H1 (cell line): ENCODE results near the gene USF1. TPM values are rescaled to one million over a fixed set of nuclear protein-coding genes. Genes with fewer than 3 reads are reported as not detected.
A peak's percentile ranks its signal among the peaks of the same experiment; 100 is the strongest.

ENCODE experiments used
- CTCF ChIA-PET: fragments of 300-600 bp; sonication (Branson Sonifier 250); formaldehyde crosslinking; loops from one replicate; lab custom pipeline; 2021; ENCODE audit not compliant: partially characterized antibody; lab: Charles Lee
- POLR2A ChIA-PET: fragments of 300-600 bp; sonication (Branson Sonifier 250); formaldehyde crosslinking; loops from one replicate; lab custom pipeline; 2021; ENCODE audit warnings: inconsistent platforms; ENCODE audit not compliant: partially characterized antibody; lab: Charles Lee
- DNase-seq, 2 experiments: peaks; one replicate each; pipeline versions ENCODE4 v3.0.0 to v3.0.0-alpha.2; 2010 to 2022; ENCODE audit warnings: low spot score in 2 of 2, low read depth in 1 of 2, mixed read lengths in 1 of 2
- FAIRE-seq: peaks from 2 replicates; lab custom pipeline; 2011; peaks lifted over from hg19 to GRCh38; lab: Jason Lieb, UNC
- H2AFZ ChIP-seq: 2 replicates; pipeline ENCODE4 v1.8.1; 2012; ENCODE audit warnings: low read length, inconsistent platforms
- H2AK5ac ChIP-seq: 2 replicates; pipeline ENCODE4 v1.6.1; 2013; ENCODE audit warnings: low read depth, low read length
- H2BK120ac ChIP-seq: replicated peaks from 2 replicates; pipeline ENCODE3; 2013; ENCODE audit warnings: low read depth, low read length, inconsistent platforms
- H2BK12ac ChIP-seq: 2 replicates; pipeline ENCODE4 v1.6.1; 2013; ENCODE audit warnings: low read depth, low read length
- H2BK15ac ChIP-seq: 2 replicates; pipeline ENCODE4 v1.6.1; 2013; ENCODE audit warnings: low read length
- H2BK20ac ChIP-seq: 2 replicates; pipeline ENCODE4 v1.6.1; 2013; ENCODE audit warnings: low read length
- H2BK5ac ChIP-seq: 2 replicates; pipeline ENCODE4 v1.6.1; 2013; ENCODE audit warnings: low read depth, low read length
- H3K14ac ChIP-seq: 2 replicates; pipeline ENCODE4 v1.6.1; 2013; ENCODE audit warnings: inconsistent platforms; ENCODE audit not compliant: insufficient read length
- H3K18ac ChIP-seq: 2 replicates; pipeline ENCODE4 v1.6.1; 2013; ENCODE audit warnings: low read length; ENCODE audit errors: extremely low read depth
- H3K23ac ChIP-seq: 2 replicates; pipeline ENCODE4 v1.6.1; 2013; ENCODE audit warnings: inconsistent platforms; ENCODE audit not compliant: insufficient read length
- H3K23me2 ChIP-seq: 2 replicates; pipeline ENCODE4 v1.6.1; 2013; ENCODE audit warnings: low read depth, low read length
- H3K27ac ChIP-seq: 2 replicates; pipeline ENCODE4 v1.6.1; 2011; ENCODE audit warnings: low read depth, low read length, inconsistent platforms
- H3K27me3 ChIP-seq, 4 experiments: replicated peaks in 1 of 4; 1 replicate in 1 of 4; 2 replicates in 3 of 4; pipeline versions ENCODE4 v1.6.1 to v1.8.1; 2011 to 2013; ENCODE audit warnings: low read length in 3 of 4, mild to moderate bottlenecking in 3 of 4, inconsistent platforms in 2 of 4, mixed read lengths in 2 of 4, moderate library complexity in 1 of 4; ENCODE audit not compliant: control insufficient read depth in 3 of 4, insufficient read depth in 3 of 4; ENCODE audit errors: extremely low read depth in 1 of 4
- H3K36me3 ChIP-seq, 4 experiments: 2 replicates each; pipeline versions ENCODE4 v1.6.1 to v1.8.1; 2011 to 2013; ENCODE audit warnings: mild to moderate bottlenecking in 4 of 4, low read length in 3 of 4, moderate library complexity in 2 of 4, control low read depth in 1 of 4, inconsistent platforms in 1 of 4; ENCODE audit not compliant: insufficient read depth in 4 of 4, control insufficient read depth in 2 of 4
- H3K4ac ChIP-seq: replicated peaks from 2 replicates; pipeline ENCODE3; 2013; ENCODE audit warnings: low read length, low read depth, mixed read lengths, inconsistent platforms; ENCODE audit not compliant: insufficient read length
- H3K4me1 ChIP-seq, 4 experiments: replicated peaks in 1 of 4; 1 replicate in 1 of 4; 2 replicates in 3 of 4; pipeline versions ENCODE4 v1.6.1 to v1.8.1; 2011 to 2013; ENCODE audit warnings: low read length in 3 of 4, inconsistent platforms in 2 of 4, mixed read lengths in 1 of 4; ENCODE audit not compliant: insufficient read depth in 4 of 4, control insufficient read depth in 3 of 4
- H3K4me2 ChIP-seq, 2 experiments: 2 replicates each; pipeline versions ENCODE4 v1.6.1 to v1.8.1; 2011 to 2013; ENCODE audit warnings: low read depth in 2 of 2, low read length in 2 of 2, control low read depth in 1 of 2, inconsistent platforms in 1 of 2, mild to moderate bottlenecking in 1 of 2; ENCODE audit not compliant: insufficient read depth in 1 of 2
- H3K4me3 ChIP-seq, 4 experiments: fragments of 200-600, 300-600 bp in 1 of 4; sonication (generic), shearing (Covaris generic), sonication (Bioruptor Twin) in 1 of 4; 2 replicates each; pipeline versions ENCODE4 v1.5.1 to v1.8.1; 2011 to 2016; ENCODE audit warnings: low read length in 4 of 4, low read depth in 3 of 4, control low read depth in 2 of 4, inconsistent platforms in 2 of 4, mild to moderate bottlenecking in 2 of 4, mixed read lengths in 1 of 4, moderate library complexity in 1 of 4; ENCODE audit not compliant: insufficient read depth in 2 of 4; ENCODE audit errors: extremely low read depth in 1 of 4
- H3K56ac ChIP-seq: replicated peaks from 2 replicates; pipeline ENCODE3; 2013; ENCODE audit warnings: low read depth, mild to moderate bottlenecking, mixed read lengths, low read length, inconsistent platforms; ENCODE audit not compliant: insufficient read length
- H3K79me1 ChIP-seq: 2 replicates; pipeline ENCODE4 v1.6.1; 2013; ENCODE audit warnings: low read depth, low read length, control low read depth
- H3K79me2 ChIP-seq, 2 experiments: 2 replicates each; pipeline versions ENCODE4 v1.6.1 to v1.8.1; 2012 to 2013; ENCODE audit warnings: low read length in 2 of 2, mild to moderate bottlenecking in 2 of 2, inconsistent platforms in 1 of 2; ENCODE audit not compliant: insufficient read depth in 2 of 2, control insufficient read depth in 1 of 2
- H3K9ac ChIP-seq, 4 experiments: replicated peaks in 1 of 4; 1 replicate in 1 of 4; 2 replicates in 3 of 4; pipeline versions ENCODE4 v1.6.1 to v1.8.1; 2011 to 2013; ENCODE audit warnings: low read depth in 3 of 4, low read length in 3 of 4, control low read depth in 2 of 4, mild to moderate bottlenecking in 2 of 4, moderate library complexity in 2 of 4, inconsistent platforms in 1 of 4; ENCODE audit errors: extremely low read depth in 1 of 4
- H3K9me3 ChIP-seq, 2 experiments: 2 replicates each; pipeline versions ENCODE4 v1.6.1 to v1.8.1; 2012 to 2013; ENCODE audit warnings: mild to moderate bottlenecking in 2 of 2, moderate library complexity in 2 of 2, control low read depth in 1 of 2, inconsistent platforms in 1 of 2, low read depth in 1 of 2, low read length in 1 of 2, mixed read lengths in 1 of 2; ENCODE audit not compliant: insufficient read depth in 2 of 2
- H4K20me1 ChIP-seq, 2 experiments: replicated peaks in 1 of 2; 2 replicates each; pipeline versions ENCODE3 to v1.8.1; 2011 to 2013; ENCODE audit warnings: inconsistent platforms in 2 of 2, low read length in 2 of 2, mild to moderate bottlenecking in 1 of 2; ENCODE audit not compliant: insufficient read depth in 2 of 2, control insufficient read depth in 1 of 2
- H4K5ac ChIP-seq: 2 replicates; pipeline ENCODE4 v1.6.1; 2013; ENCODE audit warnings: low read length, low read depth, mixed read lengths, inconsistent platforms; ENCODE audit not compliant: insufficient read length
- H4K8ac ChIP-seq: 2 replicates; pipeline ENCODE4 v1.8.0; 2013; ENCODE audit warnings: mild to moderate bottlenecking, moderate library complexity, low read length, inconsistent platforms; ENCODE audit not compliant: insufficient read depth; ENCODE audit errors: extremely low read depth
- H4K91ac ChIP-seq: replicated peaks from 2 replicates; pipeline ENCODE3; 2013; ENCODE audit warnings: low read length, mixed read lengths, inconsistent platforms; ENCODE audit not compliant: insufficient read length
- BACH1 ChIP-seq: IDR thresholded peaks from 2 replicates; pipeline ENCODE4 v1.6.1; 2012; ENCODE audit warnings: low read length, improper control_type of control experiment
- BCL11A ChIP-seq, 2 experiments: IDR thresholded peaks; one replicate each; pipeline ENCODE4 v1.6.1; 2011; ENCODE audit warnings: low read depth in 2 of 2, low read length in 2 of 2, mild to moderate bottlenecking in 2 of 2
- E2F6 ChIP-seq: IDR thresholded peaks from 2 replicates; pipeline ENCODE4 v1.6.1; 2012; ENCODE audit warnings: inconsistent platforms
- EP300 ChIP-seq, 2 experiments: IDR thresholded peaks; 1 replicate in 1 of 2; 2 replicates in 1 of 2; pipeline ENCODE4 v1.6.1; 2011 to 2012; ENCODE audit warnings: low read depth in 2 of 2, low read length in 2 of 2, mild to moderate bottlenecking in 2 of 2, borderline replicate concordance in 1 of 2, inconsistent platforms in 1 of 2, moderate library complexity in 1 of 2
- NANOG ChIP-seq: IDR thresholded peaks from 2 replicates; pipeline ENCODE4 v1.6.1; 2011; ENCODE audit warnings: low read length, low read depth, mild to moderate bottlenecking, inconsistent platforms; ENCODE audit not compliant: insufficient read depth, poor library complexity, severe bottlenecking
- SIX5 ChIP-seq: IDR thresholded peaks from 2 replicates; pipeline ENCODE4 v1.6.1; 2011; ENCODE audit warnings: mild to moderate bottlenecking, low read depth, low read length
- TAF1 ChIP-seq: IDR thresholded peaks from 2 replicates; pipeline ENCODE4 v1.6.1; 2011; ENCODE audit warnings: mild to moderate bottlenecking, low read depth, low read length
- TCF12 ChIP-seq: IDR thresholded peaks from 2 replicates; pipeline ENCODE4 v1.6.1; 2011; ENCODE audit warnings: low read depth, mild to moderate bottlenecking, low read length
- USF2 ChIP-seq: IDR thresholded peaks from 2 replicates; pipeline ENCODE4 v1.6.1; 2011; ENCODE audit warnings: low read length, improper control_type of control experiment
- WGBS, 2 experiments: shearing (Covaris generic) in 1 of 2; methylation state at CpG; one replicate each; pipeline versions ENCODE4 v1.1.6 to v1.1.7; 2013 to 2015; ENCODE audit warnings: low lambda C conversion rate in 2 of 2, mixed read lengths in 2 of 2, inconsistent platforms in 1 of 2, low coverage in 1 of 2, missing lambda C conversion rate in 1 of 2; ENCODE audit not compliant: insufficient replicate concordance in 2 of 2, insufficient coverage in 1 of 2, insufficient read length in 1 of 2; ENCODE audit errors: extremely low coverage in 1 of 2, missing lambda C conversion rate in 1 of 2; 5-methylcytosine and 5-hydroxymethylcytosine counted together
- polyA plus RNA-seq, 7 experiments: library from polyadenylated mRNA; depleted of rRNA in 3 of 7; stranded (reverse) in 5 of 7; unstranded in 2 of 7; fragments of >200 nt in 5 of 7; fragments of 200-250 nt in 2 of 7; gene quantifications; 1 replicate in 5 of 7; 2 replicates in 1 of 7; 4 replicates in 1 of 7; pipeline versions ENCODE4 v1.2.1 to v1.2.3, GENCODE V29; 2011 to 2013; ENCODE audit warnings: missing spikeins in 2 of 7, mixed read lengths in 2 of 7
- total RNA-seq: library from RNA; stranded (reverse); fragmentation: NEBNext Ultra II Directional; extraction: Animal tissue kit (Norgen Biotek cat#: 25700); gene quantifications from 2 replicates; pipeline ENCODE4 v1.2.1, GENCODE V29; 2021
- TF ChIP-seq, protein P1 (sequence below): IDR thresholded peaks from 2 replicates; pipeline ENCODE4 v1.6.1; 2012; ENCODE audit warnings: low read length, inconsistent platforms

The USF1 gene
- total and polyA plus RNA-seq, 2 of the 8 experiments (the other 6 are each of a cell fraction or from before 2014, with no cell fraction given) = 45.7 to 68.9 TPM

DNA sequence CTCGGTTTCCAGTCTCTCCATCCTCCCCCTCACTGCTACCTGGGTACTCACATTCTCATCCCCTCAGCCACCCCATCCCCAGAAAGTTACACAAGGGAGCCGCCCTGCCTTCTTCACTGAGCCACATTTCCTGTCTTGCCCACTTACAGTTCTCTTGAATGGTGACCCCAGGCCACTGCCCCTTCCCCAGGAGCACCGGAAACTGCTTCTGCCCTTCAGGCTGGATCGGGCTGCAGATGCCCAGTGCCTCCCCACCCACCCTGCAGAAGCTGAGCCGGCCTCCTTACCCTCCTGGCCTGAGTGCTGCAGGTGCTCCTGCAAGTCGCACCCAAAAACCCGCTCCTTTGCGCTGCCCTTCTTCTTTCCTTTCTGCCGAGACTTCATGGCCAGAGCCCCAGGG is 23.5 kb upstream of the USF1 start:
- no peak overlapping the region for H3K4me2 ChIP-seq
- H4K5ac ChIP-seq = no peak overlapping the region
- H3K56ac ChIP-seq = no peak overlapping the region
- FAIRE-seq (no peak), DNase-seq (no peak)
- H2AFZ ChIP-seq = no peak overlapping the region
- H4K8ac ChIP-seq = peak overlapping the region; percentile 70
- peak overlapping the region; percentile 50 for H4K91ac ChIP-seq
- no peaks in the 10 kb centered on the region for H3K27me3 ChIP-seq
- H2BK12ac ChIP-seq = no peak overlapping the region
- H4K20me1 ChIP-seq = peaks cover 0 to 3% of the 10 kb centered on the region in 2 experiments
- H3K9ac ChIP-seq = no peak overlapping the region
- H2BK20ac ChIP-seq = no peak overlapping the region
- H3K4me3 ChIP-seq = no peak overlapping the region
- H3K23me2 ChIP-seq = no peaks in the 10 kb centered on the region
- peaks cover 0 to 8% (median 3%) of the 10 kb centered on the region in 4 experiments; a peak in 3 of 7 replicates for H3K4me1 ChIP-seq
- H3K23ac ChIP-seq = no peak overlapping the region
- H2BK120ac ChIP-seq = no peak overlapping the region
- CTCF ChIA-PET = interaction anchor here (1.7 to 17.8 kb wide), 6 partner anchors 8 to 28 kb away, joined by 4 to 282 read pairs (median 20); partner anchors contain the start of genes KLHDC9 and NECTIN4
- no peak overlapping the region for H3K14ac ChIP-seq
- H3K79me1 ChIP-seq = no peaks in the 10 kb centered on the region
- no peak overlapping the region; the same call in 1 of the 2 replicates for H2BK5ac ChIP-seq
- H3K79me2 ChIP-seq = no peaks in the 10 kb centered on the region
- WGBS, 2 experiments = 91% methylated on average over 7 of the region's 9 CpGs; no CpG with 5 or more reads in 1 of the 2 experiments
- no peak overlapping the region for H3K27ac ChIP-seq
- H2AK5ac ChIP-seq = no peak overlapping the region
- H3K4ac ChIP-seq = peak overlapping the region; percentile 84
- no peaks in the 10 kb centered on the region for H3K9me3 ChIP-seq
- no peak overlapping the region for H3K18ac ChIP-seq
- POLR2A ChIA-PET = interaction anchor here (1.3 to 1.6 kb wide), 4 partner anchors 9 to 63 kb away, joined by 4 to 6 read pairs (median 4); partner anchors contain the start of genes DEDD and KLHDC9
- no peaks in the 10 kb centered on the region for H3K36me3 ChIP-seq
- H2BK15ac ChIP-seq = 0 out of 2 replicates have a peak overlapping the region, but pooled peaks have one; percentile 29
- TF ChIP-seq E2F6 (no peak), BACH1 (no peak), TAF1 (no peak), NANOG (no peak), EP300 (IDR thresholded peaks at IDR 0.05; ENCODE audit: borderline replicate concordance in 1 of 2, low read depth in 2 of 2, low read length in 2 of 2) (no peak), USF2 (no peak), TCF12 (no peak), BCL11A (IDR thresholded peaks at IDR 0.05; ENCODE audit: low read depth in 2 of 2, low read length in 2 of 2) (no peak), SIX5 (no peak)
- TF ChIP-seq, protein P1, sequence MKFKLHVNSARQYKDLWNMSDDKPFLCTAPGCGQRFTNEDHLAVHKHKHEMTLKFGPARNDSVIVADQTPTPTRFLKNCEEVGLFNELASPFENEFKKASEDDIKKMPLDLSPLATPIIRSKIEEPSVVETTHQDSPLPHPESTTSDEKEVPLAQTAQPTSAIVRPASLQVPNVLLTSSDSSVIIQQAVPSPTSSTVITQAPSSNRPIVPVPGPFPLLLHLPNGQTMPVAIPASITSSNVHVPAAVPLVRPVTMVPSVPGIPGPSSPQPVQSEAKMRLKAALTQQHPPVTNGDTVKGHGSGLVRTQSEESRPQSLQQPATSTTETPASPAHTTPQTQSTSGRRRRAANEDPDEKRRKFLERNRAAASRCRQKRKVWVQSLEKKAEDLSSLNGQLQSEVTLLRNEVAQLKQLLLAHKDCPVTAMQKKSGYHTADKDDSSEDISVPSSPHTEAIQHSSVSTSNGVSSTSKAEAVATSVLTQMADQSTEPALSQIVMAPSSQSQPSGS = no peak
